H7 (cell line): ENCODE measurements around the gene NUS1. TPM values are rescaled to one million over a fixed set of nuclear protein-coding genes. Genes with fewer than 3 reads are reported as not detected.
"Not testable (repeated sequence)": the region's sequence is repeated elsewhere in the genome, so short reads cannot be mapped to it uniquely, and the experiment has no call there.

Experiments used
- DNase-seq: peaks from one replicate; pipeline ENCODE4 v3.0.0; 2012
- H3K27me3 ChIP-seq: 2 replicates; pipeline ENCODE4 v1.6.0; 2011; ENCODE audit warnings: mild to moderate bottlenecking, low read length; ENCODE audit not compliant: control insufficient read depth, insufficient read depth
- H3K36me3 ChIP-seq: replicated peaks from 2 replicates; pipeline ENCODE4 v1.5.1; 2011; ENCODE audit warnings: low read length; ENCODE audit not compliant: control insufficient read depth, insufficient read depth
- H3K4me3 ChIP-seq: 2 replicates; pipeline ENCODE4 v1.5.1; 2011; ENCODE audit warnings: low read depth, mild to moderate bottlenecking, control low read depth, low read length, moderate library complexity; ENCODE audit not compliant: insufficient read depth
- total RNA-seq: library from RNA; depleted of rRNA; stranded (reverse); fragments of >200 nt; shearing (Covaris generic); gene quantifications from 2 replicates; pipeline ENCODE4 v1.2.3, GENCODE V29; 2014

NUS1 gene
- total RNA-seq, 1 experiment from 2014 or later: 23.7 TPM

GRCh38 chr6:117681162-117681741 is 6.0 kb downstream of the NUS1 start:
- Histone ChIP-seq H3K36me3 (no peaks in the 10 kb centered on the region), H3K4me3 (no peak overlapping the region), H3K27me3 (no peaks in the 10 kb centered on the region)
- no peak for DNase-seq

- DNase-seq: no peak
- H3K27me3 ChIP-seq: no peaks in the 10 kb centered on the region
- H3K36me3 ChIP-seq: no peaks in the 10 kb centered on the region
- no peak overlapping the region for H3K4me3 ChIP-seq
Measured at GRCh38 chr6:117684749-117685148, 9.5 kb downstream of the NUS1 start.

GRCh38 chr6:117685359-117685758 is 10.1 kb downstream of the NUS1 start:
- no peak overlapping the region for H3K4me3 ChIP-seq
- H3K27me3 ChIP-seq: no peaks in the 10 kb centered on the region
- no peaks in the 10 kb centered on the region for H3K36me3 ChIP-seq
- DNase-seq: no peak

- no peaks in the 10 kb centered on the region for H3K36me3 ChIP-seq
- H3K4me3 ChIP-seq: no peak overlapping the region
- DNase-seq: no peak
- H3K27me3 ChIP-seq: no peaks in the 10 kb centered on the region
Measured at GRCh38 chr6:117687021-117687648, 11.9 kb downstream of the NUS1 start.

GRCh38 chr6:117689584-117689983 is 14.3 kb downstream of the NUS1 start:
- not testable (repeated sequence) for H3K27me3 ChIP-seq, H3K4me3 ChIP-seq, DNase-seq, H3K36me3 ChIP-seq

GRCh38 chr6:117706504-117706903 is 31.2 kb downstream of the NUS1 start:
- DNase-seq: no peak
- H3K27me3 ChIP-seq: no peaks in the 10 kb centered on the region
- no peak overlapping the region for H3K4me3 ChIP-seq
- H3K36me3 ChIP-seq: peaks cover 6% of the 10 kb centered on the region

GRCh38 chr6:117706936-117707509 is 31.8 kb downstream of the NUS1 start:
- not testable (repeated sequence) for H3K27me3 ChIP-seq, DNase-seq, H3K36me3 ChIP-seq, H3K4me3 ChIP-seq

GRCh38 chr6:117711369-117711768 is 36.1 kb downstream of the NUS1 start:
- Histone ChIP-seq H3K36me3 (no peaks in the 10 kb centered on the region), H3K27me3 (no peaks in the 10 kb centered on the region), H3K4me3 (no peak overlapping the region)
- peak; percentile 4 for DNase-seq

- DNase-seq: no peak
- Histone ChIP-seq H3K27me3 (no peaks in the 10 kb centered on the region), H3K4me3 (no peak overlapping the region), H3K36me3 (no peaks in the 10 kb centered on the region)
Measured at GRCh38 chr6:117718895-117719294, 43.6 kb downstream of the NUS1 start.

GRCh38 chr6:117721520-117721919 is 46.3 kb downstream of the NUS1 start:
- H3K36me3 ChIP-seq, H3K27me3 ChIP-seq, DNase-seq, H3K4me3 ChIP-seq: not testable (repeated sequence)

- Histone ChIP-seq H3K27me3 (no peaks in the 10 kb centered on the region), H3K4me3 (no peak overlapping the region), H3K36me3 (no peaks in the 10 kb centered on the region)
- no peak for DNase-seq
Measured at GRCh38 chr6:117728626-117729025, 53.4 kb downstream of the NUS1 start.

- Histone ChIP-seq H3K4me3 (no peak overlapping the region), H3K27me3 (no peaks in the 10 kb centered on the region), H3K36me3 (no peaks in the 10 kb centered on the region)
Measured at GRCh38 chr6:117729613-117730012, 54.3 kb downstream of the NUS1 start.

GRCh38 chr6:117733341-117733740 is 58.1 kb downstream of the NUS1 start:
- no peak overlapping the region for H3K4me3 ChIP-seq
- no peaks in the 10 kb centered on the region for H3K27me3 ChIP-seq
- DNase-seq: no peak
- no peaks in the 10 kb centered on the region for H3K36me3 ChIP-seq

More at GRCh38 chr6:117729613-117730012, 54.3 kb downstream of the NUS1 start:
- no peak for DNase-seq

- Histone ChIP-seq H3K36me3 (no peaks in the 10 kb centered on the region), H3K27me3 (no peaks in the 10 kb centered on the region), H3K4me3 (no peak overlapping the region)
- DNase-seq: peak; percentile 4
Measured at GRCh38 chr6:117739869-117740268, 64.6 kb downstream of the NUS1 start.

GRCh38 chr6:117740605-117741004 is 65.3 kb downstream of the NUS1 start:
- Histone ChIP-seq H3K27me3 (no peaks in the 10 kb centered on the region), H3K4me3 (no peak overlapping the region), H3K36me3 (no peaks in the 10 kb centered on the region)
- DNase-seq: no peak
